ENCODE measurements around the gene GCH1.

DNA sequence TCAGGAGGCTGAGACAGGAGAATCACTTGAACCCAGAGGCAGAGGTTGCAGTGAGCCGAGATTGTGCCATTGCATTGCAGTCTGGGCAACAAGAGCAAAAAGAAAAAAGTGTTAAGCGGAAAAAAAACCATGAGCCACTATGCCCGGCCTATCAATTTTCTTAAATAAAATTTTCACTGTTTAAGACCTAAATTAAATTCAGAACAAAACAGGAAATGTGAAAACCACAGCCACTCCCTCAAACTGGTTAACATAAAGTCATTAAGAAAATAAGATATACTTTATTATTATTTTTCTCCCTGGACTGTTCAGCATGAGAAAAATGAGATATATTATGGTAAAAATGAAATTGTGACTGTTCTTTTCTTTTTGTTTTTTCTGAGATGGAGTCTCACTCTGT lies 44.6 kb upstream of the GCH1 start:
- TF ChIP-seq, protein P1, sequence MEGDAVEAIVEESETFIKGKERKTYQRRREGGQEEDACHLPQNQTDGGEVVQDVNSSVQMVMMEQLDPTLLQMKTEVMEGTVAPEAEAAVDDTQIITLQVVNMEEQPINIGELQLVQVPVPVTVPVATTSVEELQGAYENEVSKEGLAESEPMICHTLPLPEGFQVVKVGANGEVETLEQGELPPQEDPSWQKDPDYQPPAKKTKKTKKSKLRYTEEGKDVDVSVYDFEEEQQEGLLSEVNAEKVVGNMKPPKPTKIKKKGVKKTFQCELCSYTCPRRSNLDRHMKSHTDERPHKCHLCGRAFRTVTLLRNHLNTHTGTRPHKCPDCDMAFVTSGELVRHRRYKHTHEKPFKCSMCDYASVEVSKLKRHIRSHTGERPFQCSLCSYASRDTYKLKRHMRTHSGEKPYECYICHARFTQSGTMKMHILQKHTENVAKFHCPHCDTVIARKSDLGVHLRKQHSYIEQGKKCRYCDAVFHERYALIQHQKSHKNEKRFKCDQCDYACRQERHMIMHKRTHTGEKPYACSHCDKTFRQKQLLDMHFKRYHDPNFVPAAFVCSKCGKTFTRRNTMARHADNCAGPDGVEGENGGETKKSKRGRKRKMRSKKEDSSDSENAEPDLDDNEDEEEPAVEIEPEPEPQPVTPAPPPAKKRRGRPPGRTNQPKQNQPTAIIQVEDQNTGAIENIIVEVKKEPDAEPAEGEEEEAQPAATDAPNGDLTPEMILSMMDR (IDR thresholded peaks at IDR 0.05; ENCODE audit: low read length), result no peak
- no peak for TF ChIP-seq EZH2 (IDR thresholded peaks at IDR 0.05; ENCODE audit: borderline replicate concordance, low read length)
